Measurements from ENCODE around the gene MAP2K6. TPM values are rescaled to one million over a fixed set of nuclear protein-coding genes. Genes with fewer than 3 reads are reported as not detected.

MAP2K6 gene
- total and polyA plus RNA-seq, 12 donors = 0.88 to 4.0 (median 1.8) TPM

- Histone ChIP-seq H3K4me1 (peaks cover 0 to 32% (median 10%) of the 10 kb centered on the region in 9 donors), H3K36me3 (no peaks in the 10 kb centered on the region), H3K4me3 (no peak overlapping the region), H3K27me3 (no peaks in the 10 kb centered on the region), H3K9me3 (no peaks in the 10 kb centered on the region), H3K27ac (no peak overlapping the region)
- DNase-seq (no peak), ATAC-seq (no peak)
- 96 to 99% methylated on average over 3 of the region's 3 CpGs for WGBS, 2 donors
- TF ChIP-seq CTCF (IDR thresholded peaks at IDR 0.05) = no peak
- intact Hi-C loops (cut with DNase I) = no loop called here
Measured at GRCh38 chr17:69431835-69432234, 17.3 kb downstream of the MAP2K6 start.

GRCh38 chr17:69433093-69433492 is 18.6 kb downstream of the MAP2K6 start:
- no peaks in the 10 kb centered on the region for H3K27me3 ChIP-seq
- intact Hi-C loops (cut with DNase I) = no loop called here
- no peak overlapping the region for H3K4me3 ChIP-seq
- no peak for ATAC-seq
- H3K4me1 ChIP-seq = peaks cover 0 to 28% (median 10%) of the 10 kb centered on the region in 9 donors
- WGBS, 2 donors = 93 to 97% methylated on average over 3 of the region's 3 CpGs
- H3K27ac ChIP-seq = no peak overlapping the region
- no peak for TF ChIP-seq CTCF (IDR thresholded peaks at IDR 0.05)
- H3K36me3 ChIP-seq = no peaks in the 10 kb centered on the region
- no peak for DNase-seq
- no peaks in the 10 kb centered on the region for H3K9me3 ChIP-seq

- ATAC-seq = peak; percentile 30 to 86 (median 71)
- 31 to 39% methylated on average over 3 of the region's 3 CpGs for WGBS, 2 donors
- DNase-seq = peak in 1 of 2 donors; percentile 8
- no peak for TF ChIP-seq CTCF (IDR thresholded peaks at IDR 0.05)
- intact Hi-C loops (cut with DNase I) = no loop called here
- Histone ChIP-seq H3K27ac (no peak overlapping the region), H3K4me1 (peaks cover 0 to 18% (median 10%) of the 10 kb centered on the region in 9 donors), H3K27me3 (no peaks in the 10 kb centered on the region), H3K9me3 (peaks cover 0 to 4% (median 0%) of the 10 kb centered on the region in 11 donors), H3K4me3 (no peak overlapping the region), H3K36me3 (no peaks in the 10 kb centered on the region)
Measured at GRCh38 chr17:69434164-69434579, 19.7 kb downstream of the MAP2K6 start.

GRCh38 chr17:69435971-69436696 is 21.6 kb downstream of the MAP2K6 start:
- no peak for TF ChIP-seq CTCF (IDR thresholded peaks at IDR 0.05)
- 83 to 90% methylated on average over 5 of the region's 5 CpGs for WGBS, 2 donors
- Histone ChIP-seq H3K27me3 (no peaks in the 10 kb centered on the region), H3K36me3 (no peaks in the 10 kb centered on the region), H3K4me3 (no peak overlapping the region), H3K27ac (no peak overlapping the region), H3K9me3 (peaks cover 0 to 24% (median 7%) of the 10 kb centered on the region in 11 donors), H3K4me1 (peaks cover 0 to 14% (median 7%) of the 10 kb centered on the region in 9 donors)
- ATAC-seq (no peak), DNase-seq (no peak)
- intact Hi-C loops (cut with DNase I) = no loop called here
